H54 (cell line): ENCODE results near the gene PLAGL1.
"Not testable (repeated sequence)": the region's sequence is repeated elsewhere in the genome, so short reads cannot be mapped to it uniquely, and the experiment has no call there.

Source experiments
- DNase-seq: peaks from one replicate; pipeline ENCODE4 v3.0.0; 2011; ENCODE audit warnings: low spot score, mixed read lengths; ENCODE audit not compliant: insufficient read length
- FAIRE-seq: peaks from 3 replicates; lab custom pipeline; 2011; peaks lifted over from hg19 to GRCh38; lab: Jason Lieb, UNC
- POLR2A ChIP-seq: IDR thresholded peaks from 2 replicates; pipeline ENCODE4 v1.6.1; 2011; ENCODE audit warnings: low read depth, mild to moderate bottlenecking, low read length

The PLAGL1 gene, protein sequence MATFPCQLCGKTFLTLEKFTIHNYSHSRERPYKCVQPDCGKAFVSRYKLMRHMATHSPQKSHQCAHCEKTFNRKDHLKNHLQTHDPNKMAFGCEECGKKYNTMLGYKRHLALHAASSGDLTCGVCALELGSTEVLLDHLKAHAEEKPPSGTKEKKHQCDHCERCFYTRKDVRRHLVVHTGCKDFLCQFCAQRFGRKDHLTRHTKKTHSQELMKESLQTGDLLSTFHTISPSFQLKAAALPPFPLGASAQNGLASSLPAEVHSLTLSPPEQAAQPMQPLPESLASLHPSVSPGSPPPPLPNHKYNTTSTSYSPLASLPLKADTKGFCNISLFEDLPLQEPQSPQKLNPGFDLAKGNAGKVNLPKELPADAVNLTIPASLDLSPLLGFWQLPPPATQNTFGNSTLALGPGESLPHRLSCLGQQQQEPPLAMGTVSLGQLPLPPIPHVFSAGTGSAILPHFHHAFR

GRCh38 chr6:144008120-144008811 lies at the start of gene PLAGL1:
Gene PLAGL1 (minus strand): TSS chr6:144008259. CDS start chr6:143948136, 60,123 bp downstream.
- no peak for FAIRE-seq
- no peak for DNase-seq
- TF ChIP-seq POLR2A, result peak; percentile 94

GRCh38 chr6:144055121-144055931 lies 47.3 kb upstream of the PLAGL1 start:
- TF ChIP-seq POLR2A, result no peak
- FAIRE-seq, result no peak
- DNase-seq, result no peak

DNA sequence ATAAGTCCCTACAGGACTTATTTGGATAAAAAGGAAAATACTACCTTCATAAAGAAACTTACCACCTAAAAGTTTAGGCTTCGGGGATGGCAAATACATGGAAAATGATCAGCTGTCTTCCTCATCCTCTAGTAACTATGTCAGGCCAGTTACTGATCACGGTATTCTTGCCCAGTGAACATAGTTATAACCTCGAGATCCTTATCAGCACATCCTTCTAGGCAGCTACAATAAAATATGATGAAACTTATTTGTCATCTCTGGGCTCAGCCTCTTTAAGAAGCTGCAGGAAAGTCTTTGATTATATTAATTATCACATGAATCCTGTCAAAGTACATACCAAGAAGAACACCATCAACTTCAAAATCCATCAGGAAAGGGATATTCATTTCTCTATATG lies 45.5 kb upstream of the PLAGL1 start:
- no peak for FAIRE-seq
- no peak for DNase-seq
- TF ChIP-seq POLR2A, result no peak

DNA sequence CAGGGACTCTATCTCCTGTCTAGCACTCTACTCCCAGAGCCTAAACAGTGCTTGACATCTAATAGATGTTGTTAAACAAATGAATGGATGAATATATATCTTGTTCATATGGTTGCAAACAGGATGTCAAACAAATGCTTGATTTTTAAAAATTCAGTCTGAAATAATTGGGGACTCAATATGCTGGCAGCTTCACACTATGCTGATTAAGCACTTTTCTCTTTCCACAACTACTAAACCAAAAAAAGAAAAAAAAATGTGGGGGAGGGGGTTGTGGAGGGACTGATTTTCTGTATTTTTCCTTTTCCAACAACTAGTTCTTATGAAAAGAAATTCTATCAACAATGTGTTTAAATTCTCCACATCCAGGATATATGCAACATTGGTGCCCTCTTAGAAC lies 44.4 kb upstream of the PLAGL1 start:
- TF ChIP-seq POLR2A, result no peak
- FAIRE-seq (no peak), DNase-seq (no peak)

GRCh38 chr6:144049386-144049785 lies 41.3 kb upstream of the PLAGL1 start:
- no peak for TF ChIP-seq POLR2A
- no peak for DNase-seq
- no peak for FAIRE-seq

GRCh38 chr6:144047688-144048087 lies 39.6 kb upstream of the PLAGL1 start:
- DNase-seq (no peak), FAIRE-seq (no peak)
- TF ChIP-seq POLR2A, result no peak

- FAIRE-seq, DNase-seq: not testable (repeated sequence)
These were observed 38.6 kb upstream of the PLAGL1 start for GRCh38 chr6:144046672-144047071.

GRCh38 chr6:144044989-144045388 lies 36.9 kb upstream of the PLAGL1 start:
- not testable (repeated sequence) for FAIRE-seq

GRCh38 chr6:144036835-144037195 lies 28.8 kb upstream of the PLAGL1 start:
- TF ChIP-seq POLR2A, result no peak
- DNase-seq (no peak), FAIRE-seq (no peak)

More at GRCh38 chr6:144044989-144045388, 36.9 kb upstream of the PLAGL1 start:
- not testable (repeated sequence) for DNase-seq

- FAIRE-seq (no peak), DNase-seq (no peak)
- TF ChIP-seq POLR2A, result no peak
These were observed 28.2 kb upstream of the PLAGL1 start for GRCh38 chr6:144036064-144036834.

DNA sequence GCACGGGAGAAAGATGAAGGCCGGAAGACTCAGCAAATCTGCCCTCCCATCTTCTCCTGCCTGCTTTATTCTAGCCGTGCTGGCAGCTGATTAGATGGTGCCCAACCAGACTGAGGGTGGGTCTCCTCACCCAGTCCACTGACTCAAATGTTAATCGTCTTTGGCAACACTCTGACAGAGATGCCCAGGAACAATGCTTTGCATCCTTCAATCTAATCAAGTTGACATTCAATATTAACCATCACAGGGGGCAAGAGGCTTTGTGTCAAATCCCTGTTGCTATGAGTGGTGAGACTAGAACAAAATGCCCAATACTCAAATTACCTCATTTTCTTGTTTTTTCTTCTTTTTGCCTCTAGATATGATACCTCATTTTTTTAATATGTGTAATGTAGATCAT lies 27.4 kb upstream of the PLAGL1 start:
- no peak for TF ChIP-seq POLR2A
- no peak for DNase-seq
- FAIRE-seq, result no peak

- DNase-seq, result no peak
- FAIRE-seq, result no peak
- no peak for TF ChIP-seq POLR2A
These were observed 26.0 kb upstream of the PLAGL1 start for GRCh38 chr6:144033816-144034735.
